Measurements from ENCODE around the gene ZFYVE21.
A peak's percentile ranks its signal among the peaks of the same experiment; 100 is the strongest.

Gene ZFYVE21

GRCh38 chr14:103703433-103704385 is 11.9 kb upstream of the ZFYVE21 start:
- DNase-seq (ENCODE audit: low read depth, low spot score): no peak
- H3K27ac ChIP-seq: peak overlapping the region; percentile 48

DNA sequence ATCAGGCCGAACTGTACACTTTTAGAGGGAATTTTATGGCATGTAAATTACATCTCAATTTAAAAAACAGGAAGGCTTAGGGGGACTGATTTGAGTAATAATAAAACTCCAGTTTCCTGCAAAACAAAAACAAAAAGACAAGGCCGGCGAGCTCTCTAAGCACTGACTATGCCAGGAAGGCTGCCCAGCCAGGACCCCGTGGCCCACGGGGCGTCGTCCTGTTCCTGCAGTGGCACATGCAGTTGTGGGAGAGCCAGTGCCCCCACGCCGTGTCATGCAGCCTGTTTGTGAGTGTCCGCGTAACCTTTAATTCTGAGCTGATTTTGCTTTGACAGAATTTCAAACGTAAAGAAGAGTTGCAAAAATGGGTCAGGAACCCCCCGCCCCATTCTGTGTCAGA is 10.9 kb upstream of the ZFYVE21 start:
- no peak for DNase-seq (ENCODE audit: low read depth, low spot score)
- H3K27ac ChIP-seq: peak overlapping the region; percentile 48

DNA sequence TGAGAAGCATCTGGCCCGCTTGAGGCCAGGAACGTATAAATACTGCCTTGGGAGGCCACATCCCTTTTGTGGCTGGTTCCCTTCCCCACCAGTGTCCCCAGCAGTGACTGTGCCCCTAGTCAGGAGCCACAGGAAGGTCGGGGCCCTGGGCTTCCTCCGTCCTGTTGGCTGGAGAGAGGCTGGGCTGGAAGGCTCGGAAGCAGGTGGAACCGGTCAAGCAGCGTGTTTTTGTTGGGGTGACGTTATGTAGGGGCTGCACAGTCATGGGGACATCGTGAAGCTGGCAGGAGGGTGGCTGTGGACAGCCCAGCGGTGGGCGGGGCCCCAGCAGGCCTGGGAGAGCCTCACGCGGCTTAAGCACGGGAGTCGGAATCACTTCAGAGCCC is 10.5 kb upstream of the ZFYVE21 start:
- H3K27ac ChIP-seq: peak overlapping the region; percentile 48
- DNase-seq (ENCODE audit: low read depth, low spot score): peak; percentile 8

DNA sequence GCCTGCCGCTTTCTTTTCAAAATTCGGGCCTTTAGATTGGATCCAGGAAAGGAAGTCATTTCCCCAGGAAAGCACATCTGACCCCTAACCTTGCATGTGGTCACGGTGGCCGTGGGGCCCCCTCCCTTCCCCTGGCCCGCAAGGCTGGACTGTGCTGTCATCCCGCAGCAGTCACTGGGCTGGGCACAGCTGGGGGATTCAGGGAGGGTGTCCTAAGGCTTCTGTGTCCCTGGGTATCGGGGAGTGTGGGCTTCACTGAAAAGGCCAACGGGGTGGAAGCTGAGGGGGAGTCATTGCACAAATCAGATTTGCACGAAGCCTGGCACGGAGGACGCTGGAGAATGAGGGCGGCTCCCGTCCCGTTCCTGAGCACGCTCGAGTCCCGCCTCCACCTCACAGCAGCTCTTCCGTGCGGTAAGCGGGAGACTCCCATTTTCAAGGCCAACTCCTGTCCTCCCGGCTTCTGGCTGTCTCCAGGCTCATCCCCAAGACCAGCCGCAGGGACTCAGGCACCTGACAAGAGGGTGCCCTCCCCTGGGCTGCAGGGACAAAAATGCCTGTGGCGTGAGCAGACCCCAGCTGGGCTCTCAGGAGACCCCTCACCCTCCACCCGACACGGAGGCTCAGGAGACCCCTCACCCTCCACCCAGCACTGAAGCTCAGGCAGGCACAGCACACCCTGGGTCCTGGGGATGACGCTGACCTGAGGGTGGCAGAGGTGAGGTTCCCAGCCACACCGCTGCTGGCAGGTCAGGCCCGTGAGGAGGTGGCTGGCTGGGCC is 9.9 kb upstream of the ZFYVE21 start:
- no peak for DNase-seq (ENCODE audit: low read depth, low spot score)
- peak overlapping the region; percentile 48 for H3K27ac ChIP-seq

DNA sequence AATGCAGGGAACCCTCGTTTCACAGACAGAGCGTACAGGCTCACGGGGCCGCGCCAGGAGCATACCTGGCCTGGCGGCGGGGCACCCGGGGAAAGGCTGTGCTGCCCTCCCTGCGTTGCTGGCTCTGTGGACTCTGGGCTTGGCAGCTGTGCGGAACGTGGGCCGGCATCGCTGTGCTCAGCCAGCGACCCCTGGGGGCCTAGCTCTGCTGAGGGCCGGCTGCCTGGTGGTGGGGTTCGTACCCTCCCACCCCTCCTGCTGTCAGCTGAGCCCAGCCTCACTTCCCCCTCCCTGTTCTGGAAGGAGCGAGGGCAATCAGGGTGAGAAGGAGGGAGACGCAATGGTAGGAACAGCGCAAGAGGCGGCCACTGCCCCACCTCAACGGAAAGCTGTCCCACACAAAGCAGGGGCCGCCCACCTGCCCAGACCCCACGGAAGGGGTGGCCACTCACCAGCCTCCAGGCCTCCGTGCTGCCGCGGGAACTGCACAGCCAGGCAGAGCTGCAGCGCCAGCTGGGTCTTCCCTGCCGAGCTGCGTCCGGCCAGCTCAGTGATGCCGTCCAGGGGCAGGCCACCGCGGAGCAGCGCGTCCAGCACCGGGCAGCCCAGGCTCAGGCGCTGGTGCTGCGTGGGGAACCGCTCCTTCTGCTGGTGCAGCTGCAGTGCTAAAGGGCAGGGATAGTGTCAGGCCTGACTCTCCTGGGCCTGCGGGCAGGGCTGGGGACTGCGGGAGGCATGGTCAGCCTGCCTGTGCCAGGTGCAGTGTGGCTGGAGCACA is 8.9 kb upstream of the ZFYVE21 start:
- DNase-seq (ENCODE audit: low read depth, low spot score): no peak
- H3K27ac ChIP-seq: no peak overlapping the region

- no peak for DNase-seq (ENCODE audit: low read depth, low spot score)
Measured at GRCh38 chr14:103707329-103708263, 8.0 kb upstream of the ZFYVE21 start.

DNA sequence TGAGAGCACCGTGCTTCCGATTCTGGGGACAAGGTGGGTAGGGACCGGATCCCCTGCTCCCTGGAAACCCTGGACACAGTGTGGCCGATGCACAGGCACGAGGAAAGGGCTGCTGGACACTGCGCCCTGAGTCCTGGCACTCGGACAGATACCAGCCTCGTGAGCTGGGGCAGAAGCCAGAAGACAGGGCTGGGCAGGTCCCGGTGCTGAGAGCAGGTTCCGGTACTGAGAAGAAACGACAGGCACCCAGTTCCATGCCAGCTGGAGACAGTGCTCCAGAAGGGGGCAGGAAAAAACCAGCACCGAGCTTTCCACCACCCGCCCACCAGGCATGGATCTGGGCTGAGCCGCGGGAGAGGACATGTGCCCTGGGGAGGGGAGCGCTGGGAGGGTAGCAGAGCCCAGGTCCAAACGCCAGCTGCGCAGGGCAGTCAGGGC is 6.8 kb upstream of the ZFYVE21 start:
- H3K27ac ChIP-seq: no peak overlapping the region
- no peak for DNase-seq (ENCODE audit: low read depth, low spot score)

More at GRCh38 chr14:103707329-103708263, 8.0 kb upstream of the ZFYVE21 start:
- H3K27ac ChIP-seq: no peak overlapping the region

GRCh38 chr14:103709814-103710213 is 5.8 kb upstream of the ZFYVE21 start:
- peak overlapping the region; percentile 93 for H3K27ac ChIP-seq
- DNase-seq (ENCODE audit: low read depth, low spot score): no peak

DNA sequence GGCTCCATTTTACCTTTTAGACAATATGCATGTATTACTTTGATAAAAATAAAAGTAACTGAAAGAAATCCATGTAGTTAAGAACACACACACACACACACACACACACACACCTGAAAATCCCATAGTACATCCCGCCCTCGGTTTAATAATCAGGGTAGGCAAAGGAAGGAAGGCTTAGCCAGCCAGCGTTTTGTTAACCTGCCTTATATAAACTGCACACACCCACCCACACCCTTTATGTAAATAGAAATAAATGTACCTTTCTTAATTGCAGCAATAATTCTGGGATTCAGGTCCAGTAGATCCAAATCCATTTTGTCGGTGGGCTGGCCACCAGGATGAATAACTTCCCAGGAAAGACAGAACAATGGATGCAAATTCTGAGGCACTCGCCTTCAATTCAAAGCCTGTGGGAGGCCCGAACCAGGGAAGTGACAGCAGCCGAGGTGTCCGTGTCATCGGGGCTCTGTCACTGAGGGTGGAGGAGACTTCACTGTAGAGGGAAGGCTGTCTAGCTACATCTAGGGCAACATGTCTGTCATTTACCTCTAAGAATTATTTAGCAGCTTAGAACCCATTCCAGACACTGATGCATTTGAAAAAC is 4.7 kb upstream of the ZFYVE21 start:
- no peak for DNase-seq (ENCODE audit: low read depth, low spot score)
- H3K27ac ChIP-seq: peak overlapping the region; percentile 93

GRCh38 chr14:103711516-103712431 is 3.8 kb upstream of the ZFYVE21 start:
- peak overlapping the region; percentile 93 for H3K27ac ChIP-seq
- peak; percentile 14 for DNase-seq (ENCODE audit: low read depth, low spot score)

DNA sequence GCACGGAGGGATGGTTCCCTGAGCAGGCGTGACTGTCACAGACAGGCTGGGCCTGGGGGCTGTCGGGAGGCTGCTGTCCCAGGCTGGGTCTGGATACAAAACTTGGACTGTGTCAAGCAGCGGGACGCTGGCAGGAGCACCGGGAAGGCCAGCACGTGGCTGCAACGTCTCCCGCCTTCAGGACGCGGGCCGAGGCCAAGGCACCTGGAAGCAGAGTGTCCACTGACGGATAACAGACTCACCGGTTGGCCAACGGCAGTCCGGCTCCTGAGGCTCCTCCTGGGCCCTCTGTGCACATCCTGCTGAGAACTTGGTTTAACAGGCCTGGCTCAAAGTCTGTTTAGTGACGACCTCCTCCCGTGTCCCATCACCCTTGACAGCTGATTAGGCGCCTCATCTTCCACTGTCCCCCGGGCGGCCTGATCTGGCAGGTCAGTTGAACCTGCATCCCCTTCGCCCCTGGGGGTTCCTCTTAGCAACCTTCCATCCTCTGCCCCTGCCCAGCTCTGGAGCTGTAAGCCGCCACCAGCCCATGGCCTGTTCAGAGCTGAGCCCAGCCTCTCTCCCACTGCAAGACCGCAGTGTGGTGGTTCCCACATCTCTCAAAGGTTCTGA is 2.9 kb upstream of the ZFYVE21 start:
- no peak for DNase-seq (ENCODE audit: low read depth, low spot score)
- H3K27ac ChIP-seq: peak overlapping the region; percentile 93

- peak overlapping the region; percentile 93 for H3K27ac ChIP-seq
- no peak for DNase-seq (ENCODE audit: low read depth, low spot score)
Measured at GRCh38 chr14:103713304-103714062, 2.1 kb upstream of the ZFYVE21 start.

- H3K27ac ChIP-seq: no peak overlapping the region
- no peak for DNase-seq (ENCODE audit: low read depth, low spot score)
Measured at GRCh38 chr14:103714063-103714724, 1.4 kb upstream of the ZFYVE21 start.

DNA sequence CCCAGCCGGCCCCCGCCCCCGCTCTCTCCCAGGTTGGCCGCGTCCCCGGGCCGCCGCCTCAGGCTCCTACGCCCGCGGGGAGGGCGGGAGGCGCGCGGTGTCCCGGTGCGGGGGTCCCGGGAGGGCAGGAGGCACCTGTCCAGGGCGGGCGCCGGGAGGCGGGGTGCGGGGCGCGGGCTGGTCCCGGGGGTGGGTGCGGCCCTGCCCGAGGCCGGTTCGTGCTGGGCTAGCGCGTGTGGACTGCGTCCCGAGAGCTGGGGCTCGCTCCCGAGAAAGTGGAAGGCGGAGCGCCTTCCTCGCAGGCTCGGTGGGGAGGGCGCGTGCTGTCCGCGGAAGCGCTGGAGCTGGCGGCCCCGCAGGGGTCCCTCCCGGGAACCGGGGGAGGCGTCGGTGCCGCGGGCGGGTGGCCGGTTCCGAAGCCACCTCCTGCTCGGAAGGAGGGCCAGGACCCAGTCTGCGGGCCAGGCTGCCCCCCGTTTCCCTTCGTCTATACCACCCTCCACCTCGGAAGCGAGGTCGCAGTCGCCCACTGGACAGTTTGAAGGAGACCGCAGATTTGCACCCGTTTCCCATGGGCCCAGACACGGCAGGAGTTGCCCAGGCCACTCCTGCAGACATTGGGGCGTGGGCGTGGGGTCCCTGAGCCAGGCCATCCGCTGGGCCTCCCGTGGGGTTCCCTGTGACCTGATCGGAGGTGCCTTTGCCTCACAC is 636 bp downstream of the ZFYVE21 start:
- peak overlapping the region; percentile 46 for H3K27ac ChIP-seq
- DNase-seq (ENCODE audit: low read depth, low spot score): no peak

DNA sequence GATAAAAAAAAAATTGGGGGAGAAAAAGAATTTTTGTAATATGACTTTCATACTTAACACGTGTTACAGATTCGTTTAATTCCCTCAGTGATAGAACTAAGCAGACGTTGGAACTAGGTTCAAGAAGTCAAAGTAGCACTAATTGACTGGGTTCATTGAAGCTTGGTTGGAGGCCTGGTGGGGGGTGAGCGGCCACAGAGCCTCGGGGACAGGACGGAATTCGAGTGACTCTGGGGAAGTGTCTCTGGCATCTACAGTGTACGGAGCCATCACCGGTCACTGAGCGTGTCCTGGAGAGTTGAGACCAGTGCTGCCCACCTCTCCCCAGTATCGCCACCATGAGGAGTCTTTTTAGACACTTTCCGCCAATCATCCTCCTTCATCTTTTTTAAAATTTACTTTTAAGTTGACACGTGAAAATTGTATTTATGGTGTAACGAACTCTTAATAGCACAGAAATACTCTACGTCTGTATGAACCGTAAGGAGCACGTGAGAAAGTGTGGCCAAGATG is 1.3 kb downstream of the ZFYVE21 start:
- DNase-seq (ENCODE audit: low read depth, low spot score): no peak
- no peak overlapping the region for H3K27ac ChIP-seq

All from epithelial cell of prostate (primary cell).